ENCODE data around the gene UBE2J1. TPM values are rescaled to one million over a fixed set of nuclear protein-coding genes. Genes with fewer than 3 reads are reported as not detected.
"Not testable (repeated sequence)": the region's sequence is repeated elsewhere in the genome, so short reads cannot be mapped to it uniquely, and the experiment has no call there.

The UBE2J1 gene
- polyA plus RNA-seq (2012; ENCODE audit: low read depth, missing spikeins), result 37.6 TPM

GRCh38 chr6:89352278-89353117, at the start of gene UBE2J1:
TSS of gene UBE2J1 (minus strand) at chr6:89352722. CDS start at chr6:89352569, 153 bp downstream.
- DNase-seq (ENCODE audit: insufficient read length, low spot score), result peak; percentile 39
- peak; percentile 88 for FAIRE-seq
- TF ChIP-seq PAX5 (IDR thresholded peaks at IDR 0.05; ENCODE audit: insufficient read depth, low read length, severe bottlenecking), result no peak
- no peak for TF ChIP-seq SPI1 (IDR thresholded peaks at IDR 0.05; ENCODE audit: low read depth, low read length)
- 0 out of 2 replicates have a peak, but pooled peaks have one; percentile 49 for TF ChIP-seq POLR2AphosphoS5 (IDR thresholded peaks at IDR 0.05; ENCODE audit: low read depth, low read length)
- TF ChIP-seq POLR2A (IDR thresholded peaks at IDR 0.05; ENCODE audit: low read depth, low read length), result peak; percentile 76; the same call in 1 of the 2 replicates
- TF ChIP-seq TAF1 (IDR thresholded peaks at IDR 0.05; ENCODE audit: low read depth, low read length), result peak; percentile 53; the same call in 1 of the 2 replicates
- no peak; the same call in 1 of the 2 replicates for TF ChIP-seq POU2F2 (IDR thresholded peaks at IDR 0.05; ENCODE audit: low read depth, low read length)

GRCh38 chr6:89400912-89401399, 48.4 kb upstream of the UBE2J1 start:
- DNase-seq (ENCODE audit: insufficient read length, low spot score) (no peak), FAIRE-seq (peak; percentile 51)
- no peak for TF ChIP-seq PAX5 (IDR thresholded peaks at IDR 0.05; ENCODE audit: insufficient read depth, low read length, severe bottlenecking)
- no peak for TF ChIP-seq POLR2AphosphoS5 (IDR thresholded peaks at IDR 0.05; ENCODE audit: low read depth, low read length)
- TF ChIP-seq POLR2A (IDR thresholded peaks at IDR 0.05; ENCODE audit: low read depth, low read length), result no peak
- TF ChIP-seq POU2F2 (IDR thresholded peaks at IDR 0.05; ENCODE audit: low read depth, low read length), result no peak
- TF ChIP-seq TAF1 (IDR thresholded peaks at IDR 0.05; ENCODE audit: low read depth, low read length), result no peak
- TF ChIP-seq SPI1 (IDR thresholded peaks at IDR 0.05; ENCODE audit: low read depth, low read length), result no peak

GRCh38 chr6:89400050-89400449, 47.5 kb upstream of the UBE2J1 start:
- FAIRE-seq, result no peak
- TF ChIP-seq POLR2AphosphoS5 (IDR thresholded peaks at IDR 0.05; ENCODE audit: low read depth, low read length), result no peak
- TF ChIP-seq POLR2A (IDR thresholded peaks at IDR 0.05; ENCODE audit: low read depth, low read length), result no peak
- DNase-seq (ENCODE audit: insufficient read length, low spot score), result no peak

- FAIRE-seq (no peak), DNase-seq (ENCODE audit: insufficient read length, low spot score) (no peak)
- TF ChIP-seq TAF1 (IDR thresholded peaks at IDR 0.05; ENCODE audit: low read depth, low read length) (no peak), SPI1 (IDR thresholded peaks at IDR 0.05; ENCODE audit: low read depth, low read length) (no peak), PAX5 (IDR thresholded peaks at IDR 0.05; ENCODE audit: insufficient read depth, low read length, severe bottlenecking) (no peak), POLR2AphosphoS5 (IDR thresholded peaks at IDR 0.05; ENCODE audit: low read depth, low read length) (no peak), POU2F2 (IDR thresholded peaks at IDR 0.05; ENCODE audit: low read depth, low read length) (no peak), POLR2A (IDR thresholded peaks at IDR 0.05; ENCODE audit: low read depth, low read length) (no peak)
Measured at GRCh38 chr6:89398762-89399525, 46.4 kb upstream of the UBE2J1 start.

GRCh38 chr6:89397884-89398283, 45.4 kb upstream of the UBE2J1 start:
- not testable (repeated sequence) for FAIRE-seq; DNase-seq (ENCODE audit: insufficient read length, low spot score)

- FAIRE-seq (no peak), DNase-seq (ENCODE audit: insufficient read length, low spot score) (no peak)
- TF ChIP-seq PAX5 (IDR thresholded peaks at IDR 0.05; ENCODE audit: insufficient read depth, low read length, severe bottlenecking), result no peak
- TF ChIP-seq POU2F2 (IDR thresholded peaks at IDR 0.05; ENCODE audit: low read depth, low read length), result no peak
- no peak for TF ChIP-seq POLR2A (IDR thresholded peaks at IDR 0.05; ENCODE audit: low read depth, low read length)
- TF ChIP-seq TAF1 (IDR thresholded peaks at IDR 0.05; ENCODE audit: low read depth, low read length), result no peak
Measured at GRCh38 chr6:89393659-89394058, 41.1 kb upstream of the UBE2J1 start.

GRCh38 chr6:89392823-89393222, 40.3 kb upstream of the UBE2J1 start:
- no peak for TF ChIP-seq POU2F2 (IDR thresholded peaks at IDR 0.05; ENCODE audit: low read depth, low read length)
- TF ChIP-seq TAF1 (IDR thresholded peaks at IDR 0.05; ENCODE audit: low read depth, low read length), result no peak
- no peak for TF ChIP-seq POLR2AphosphoS5 (IDR thresholded peaks at IDR 0.05; ENCODE audit: low read depth, low read length)
- no peak for TF ChIP-seq SPI1 (IDR thresholded peaks at IDR 0.05; ENCODE audit: low read depth, low read length)
- no peak for TF ChIP-seq POLR2A (IDR thresholded peaks at IDR 0.05; ENCODE audit: low read depth, low read length)
- no peak for TF ChIP-seq PAX5 (IDR thresholded peaks at IDR 0.05; ENCODE audit: insufficient read depth, low read length, severe bottlenecking)
- no peak for DNase-seq (ENCODE audit: insufficient read length, low spot score)
- peak; percentile 87 for FAIRE-seq

- DNase-seq (ENCODE audit: insufficient read length, low spot score), result no peak
- TF ChIP-seq POLR2AphosphoS5 (IDR thresholded peaks at IDR 0.05; ENCODE audit: low read depth, low read length) (no peak), SPI1 (IDR thresholded peaks at IDR 0.05; ENCODE audit: low read depth, low read length) (no peak), POLR2A (IDR thresholded peaks at IDR 0.05; ENCODE audit: low read depth, low read length) (no peak), TAF1 (IDR thresholded peaks at IDR 0.05; ENCODE audit: low read depth, low read length) (no peak), POU2F2 (IDR thresholded peaks at IDR 0.05; ENCODE audit: low read depth, low read length) (no peak), PAX5 (IDR thresholded peaks at IDR 0.05; ENCODE audit: insufficient read depth, low read length, severe bottlenecking) (no peak)
- FAIRE-seq, result peak; percentile 5
Measured at GRCh38 chr6:89388846-89389245, 36.3 kb upstream of the UBE2J1 start.

- FAIRE-seq (peak; percentile 97), DNase-seq (ENCODE audit: insufficient read length, low spot score) (no peak)
- TF ChIP-seq SPI1 (IDR thresholded peaks at IDR 0.05; ENCODE audit: low read depth, low read length), result peak; percentile 97
- TF ChIP-seq PAX5 (IDR thresholded peaks at IDR 0.05; ENCODE audit: insufficient read depth, low read length, severe bottlenecking), result peak; percentile 27
- peak; percentile 88 for TF ChIP-seq POU2F2 (IDR thresholded peaks at IDR 0.05; ENCODE audit: low read depth, low read length)
- TF ChIP-seq POLR2A (IDR thresholded peaks at IDR 0.05; ENCODE audit: low read depth, low read length), result no peak
Measured at GRCh38 chr6:89387516-89388201, 35.1 kb upstream of the UBE2J1 start.
